ENCODE measurements around the gene SENP8. TPM values are rescaled to one million over a fixed set of nuclear protein-coding genes. Genes with fewer than 3 reads are reported as not detected.

SENP8 gene
- total and polyA plus RNA-seq, 2 of the 13 experiments (the other 11 are each of a cell fraction or from before 2014, with no cell fraction given) = 2.7 to 3.0 TPM

DNA sequence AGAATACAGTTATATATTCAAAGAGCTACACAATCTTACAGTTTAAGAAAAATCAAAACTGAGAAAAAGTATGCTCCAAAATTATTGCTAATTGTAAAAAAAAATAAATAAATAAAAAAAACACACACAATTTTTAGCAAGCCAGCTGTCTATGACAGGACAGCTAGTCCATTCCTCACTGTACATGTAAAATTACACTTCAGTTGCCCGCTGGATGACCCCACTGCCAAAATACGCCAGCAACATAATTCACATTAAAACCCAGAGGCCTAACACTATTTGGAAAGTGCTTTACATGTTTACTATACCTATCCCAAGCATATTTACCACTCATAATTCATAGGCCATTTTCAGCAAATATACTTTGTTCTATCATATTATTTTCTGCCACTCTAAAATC lies 6.1 kb upstream of the SENP8 start:
- no peak overlapping the region for H2AFZ ChIP-seq (ENCODE audit: low read length)
- intact Hi-C loops (cut with micrococcal nuclease; ENCODE audit: unreplicated experiment) (no loop called here), in situ Hi-C loops (cut with HindIII; ENCODE audit: extremely low pct_ligation_motif_present, low pct_unique_long_range_greater_than_20kb) (no loop called here)
- no peaks in the 10 kb centered on the region for H3K27me3 ChIP-seq (ENCODE audit: control insufficient read depth in 1 of 2, insufficient read depth in 2 of 2, low read length in 2 of 2)
- no peak overlapping the region for H3K9ac ChIP-seq (ENCODE audit: insufficient read depth, low read depth, low read length)
- ChIA-PET POLR2A (no interaction called here), CTCF (ENCODE audit: low intra/inter-chr PET ratio, low total read pairs) (no interaction called here)
- H3K4me2 ChIP-seq (ENCODE audit: low read depth, low read length) = no peak overlapping the region
- peaks cover 23% of the 10 kb centered on the region for H3K4me1 ChIP-seq (ENCODE audit: insufficient read depth, low read length)
- DNase-seq (ENCODE audit: low spot score) (no peak), ATAC-seq (no peak), FAIRE-seq (no peak)
- no TSS peak for BruUV-seq (replicated peaks)
- peaks cover 13% of the 10 kb centered on the region for H3K79me2 ChIP-seq (ENCODE audit: insufficient read depth, low read length)
- H3K27ac ChIP-seq (ENCODE audit: extremely low read length, insufficient read depth, low read length) = no peak overlapping the region
- 91% methylated on average over 2 of the region's 2 CpGs for WGBS (ENCODE audit: low lambda C conversion rate)
- H4K20me1 ChIP-seq (ENCODE audit: insufficient read depth, low read length) = peaks cover 8% of the 10 kb centered on the region; the same call in 1 of the 2 replicates
- no peak for TF ChIP-seq SMAD1 (CRISPR knock-in tag; IDR thresholded peaks at IDR 0.05; ENCODE audit: borderline replicate concordance, low read depth)
- TF ChIP-seq, protein P1, sequence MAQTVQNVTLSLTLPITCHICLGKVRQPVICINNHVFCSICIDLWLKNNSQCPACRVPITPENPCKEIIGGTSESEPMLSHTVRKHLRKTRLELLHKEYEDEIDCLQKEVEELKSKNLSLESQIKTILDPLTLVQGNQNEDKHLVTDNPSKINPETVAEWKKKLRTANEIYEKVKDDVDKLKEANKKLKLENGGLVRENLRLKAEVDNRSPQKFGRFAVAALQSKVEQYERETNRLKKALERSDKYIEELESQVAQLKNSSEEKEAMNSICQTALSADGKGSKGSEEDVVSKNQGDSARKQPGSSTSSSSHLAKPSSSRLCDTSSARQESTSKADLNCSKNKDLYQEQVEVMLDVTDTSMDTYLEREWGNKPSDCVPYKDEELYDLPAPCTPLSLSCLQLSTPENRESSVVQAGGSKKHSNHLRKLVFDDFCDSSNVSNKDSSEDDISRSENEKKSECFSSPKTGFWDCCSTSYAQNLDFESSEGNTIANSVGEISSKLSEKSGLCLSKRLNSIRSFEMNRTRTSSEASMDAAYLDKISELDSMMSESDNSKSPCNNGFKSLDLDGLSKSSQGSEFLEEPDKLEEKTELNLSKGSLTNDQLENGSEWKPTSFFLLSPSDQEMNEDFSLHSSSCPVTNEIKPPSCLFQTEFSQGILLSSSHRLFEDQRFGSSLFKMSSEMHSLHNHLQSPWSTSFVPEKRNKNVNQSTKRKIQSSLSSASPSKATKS (CRISPR knock-in tag; IDR thresholded peaks at IDR 0.05) = no peak
- no peak for TF ChIP-seq ATRX (CRISPR knock-in tag; IDR thresholded peaks at IDR 0.05; ENCODE audit: borderline replicate concordance)
- H3K4me3 ChIP-seq (replicated peaks in 1 of 3; ENCODE audit: insufficient read depth in 1 of 3, low read depth in 2 of 3, low read length in 3 of 3) = no peak overlapping the region
- no peaks in the 10 kb centered on the region for H3K36me3 ChIP-seq (replicated peaks in 1 of 2; ENCODE audit: control insufficient read depth in 1 of 2, insufficient read depth in 2 of 2, low read length in 2 of 2)
- no peaks in the 10 kb centered on the region for H3K9me3 ChIP-seq (ENCODE audit: low read length)

DNA sequence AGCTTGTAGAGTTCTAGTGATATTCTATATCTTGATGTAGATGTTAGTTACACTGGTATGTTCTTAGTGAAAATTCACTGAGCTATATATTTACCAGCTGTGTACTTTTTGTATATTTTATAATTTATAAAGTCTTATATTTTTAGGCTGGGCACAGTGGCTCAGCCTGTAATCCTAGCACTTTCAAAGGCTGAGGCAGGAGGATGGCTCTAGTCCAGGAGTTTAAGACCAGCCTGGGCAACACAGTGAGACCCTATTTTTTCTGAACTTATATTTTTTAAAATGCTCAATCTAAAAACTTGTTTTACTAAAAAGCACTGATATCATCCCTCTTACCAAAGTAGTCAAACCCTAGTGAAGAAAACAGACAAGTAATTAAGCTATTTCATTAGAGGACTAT lies 5.4 kb upstream of the SENP8 start:
- TF ChIP-seq ZNF850 (CRISPR knock-in tag; conservative IDR thresholded peaks at IDR 0.05) (no peak), SIX1 (CRISPR knock-in tag; IDR thresholded peaks at IDR 0.05; ENCODE audit: borderline replicate concordance) (no peak), REPIN1 (CRISPR knock-in tag; IDR thresholded peaks at IDR 0.05; ENCODE audit: borderline replicate concordance, low read depth) (no peak), GZF1 (CRISPR knock-in tag; IDR thresholded peaks at IDR 0.05) (no peak), MBNL3 (CRISPR knock-in tag; conservative IDR thresholded peaks at IDR 0.05) (no peak), NR3C1 (CRISPR knock-in tag; IDR thresholded peaks at IDR 0.05) (no peak), PATZ1 (CRISPR knock-in tag; IDR thresholded peaks at IDR 0.05) (no peak), FOXP1 (IDR thresholded peaks at IDR 0.05) (no peak), FOXP1 (CRISPR knock-in tag; IDR thresholded peaks at IDR 0.05) (no peak)
- TF ChIP-seq, protein P2, sequence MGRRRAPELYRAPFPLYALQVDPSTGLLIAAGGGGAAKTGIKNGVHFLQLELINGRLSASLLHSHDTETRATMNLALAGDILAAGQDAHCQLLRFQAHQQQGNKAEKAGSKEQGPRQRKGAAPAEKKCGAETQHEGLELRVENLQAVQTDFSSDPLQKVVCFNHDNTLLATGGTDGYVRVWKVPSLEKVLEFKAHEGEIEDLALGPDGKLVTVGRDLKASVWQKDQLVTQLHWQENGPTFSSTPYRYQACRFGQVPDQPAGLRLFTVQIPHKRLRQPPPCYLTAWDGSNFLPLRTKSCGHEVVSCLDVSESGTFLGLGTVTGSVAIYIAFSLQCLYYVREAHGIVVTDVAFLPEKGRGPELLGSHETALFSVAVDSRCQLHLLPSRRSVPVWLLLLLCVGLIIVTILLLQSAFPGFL (CRISPR knock-in tag; IDR thresholded peaks at IDR 0.05) = no peak
- no peak overlapping the region for H3K27ac ChIP-seq (ENCODE audit: extremely low read length, insufficient read depth, low read length)
- ATAC-seq (no peak), FAIRE-seq (no peak), DNase-seq (ENCODE audit: low spot score) (no peak)
- H3K4me1 ChIP-seq (ENCODE audit: insufficient read depth, low read length) = peaks cover 23% of the 10 kb centered on the region
- H3K9me3 ChIP-seq (ENCODE audit: low read length) = no peaks in the 10 kb centered on the region
- in situ Hi-C loops (cut with HindIII; ENCODE audit: extremely low pct_ligation_motif_present, low pct_unique_long_range_greater_than_20kb) (no loop called here), intact Hi-C loops (cut with micrococcal nuclease; ENCODE audit: unreplicated experiment) (no loop called here)
- H3K36me3 ChIP-seq (replicated peaks in 1 of 2; ENCODE audit: control insufficient read depth in 1 of 2, insufficient read depth in 2 of 2, low read length in 2 of 2) = no peaks in the 10 kb centered on the region
- H3K79me2 ChIP-seq (ENCODE audit: insufficient read depth, low read length) = peaks cover 13% of the 10 kb centered on the region
- no peak overlapping the region for H3K4me3 ChIP-seq (replicated peaks in 1 of 3; ENCODE audit: insufficient read depth in 1 of 3, low read depth in 2 of 3, low read length in 3 of 3)
- CTCF ChIA-PET (ENCODE audit: low intra/inter-chr PET ratio, low total read pairs) = no interaction called here
- H4K20me1 ChIP-seq (ENCODE audit: insufficient read depth, low read length) = peaks cover 8% of the 10 kb centered on the region; the same call in 1 of the 2 replicates
- H3K9ac ChIP-seq (ENCODE audit: insufficient read depth, low read depth, low read length) = no peak overlapping the region
- no peak overlapping the region for H2AFZ ChIP-seq (ENCODE audit: low read length)
- no TSS peak for BruUV-seq (replicated peaks)
- no peak overlapping the region for H3K4me2 ChIP-seq (ENCODE audit: low read depth, low read length)
- POLR2A ChIA-PET = no interaction called here
- no peaks in the 10 kb centered on the region for H3K27me3 ChIP-seq (ENCODE audit: control insufficient read depth in 1 of 2, insufficient read depth in 2 of 2, low read length in 2 of 2)

Measured in HepG2 (cell line).